Tibial artery (tissue), 4 donors: ENCODE measurements around the gene FAM120B.

ENCODE experiments used
- DNase-seq, 2 donors: peaks; one replicate each; pipeline ENCODE4 v3.0.0-alpha.2; 2019
- H3K27ac ChIP-seq, 2 donors: fragments of 200-600 bp; sonication (generic) in 1 of 2; 1 replicate in 1 of 2; 2 replicates in 1 of 2; pipeline ENCODE4 v1.5.1; 2018 to 2019; ENCODE audit warnings: mild to moderate bottlenecking in 1 of 2
- H3K27me3 ChIP-seq, 2 donors: fragments of 200-600 bp; sonication (generic) in 1 of 2; one replicate each; pipeline versions ENCODE4 v1.5.1 to v1.6.0; 2016 to 2019
- H3K36me3 ChIP-seq, 3 donors: fragments of 200-600 bp; sonication (generic) in 2 of 3; one replicate each; pipeline ENCODE4 v1.5.1; 2016 to 2019; ENCODE audit warnings: mild to moderate bottlenecking in 2 of 3
- H3K4me1 ChIP-seq, 4 donors: fragments of 200-600 bp; sonication (generic) in 2 of 4; 1 replicate in 3 of 4; 2 replicates in 1 of 4; pipeline ENCODE4 v1.5.1; 2016 to 2019
- H3K4me3 ChIP-seq, 2 donors: fragments of 200-600 bp; sonication (generic) in 1 of 2; 1 replicate in 1 of 2; 2 replicates in 1 of 2; pipeline ENCODE4 v1.5.1; 2018 to 2019; ENCODE audit warnings: mild to moderate bottlenecking in 2 of 2
- H3K9me3 ChIP-seq, 3 donors: fragments of 200-600 bp; sonication (generic) in 1 of 3; one replicate each; pipeline ENCODE4 v1.5.1; 2016 to 2019
- intact Hi-C: fragments of 100-400 bp; cut with DNase I; formaldehyde crosslinking; loops from one replicate; pipeline ENCODE4 v1.15.0; 2023; ENCODE audit warnings: low total_unique reads
- TF ChIP-seq, protein P1 (sequence below), 2 experiments: fragments of 200-600 bp in 1 of 2; fragments of 450-650 bp in 1 of 2; IDR thresholded peaks; one replicate each; pipeline ENCODE4 v1.5.1; 2017 to 2019; ENCODE audit warnings: antibody characterized with exemption in 2 of 2, mild to moderate bottlenecking in 1 of 2, moderate library complexity in 1 of 2

Gene FAM120B

DNA sequence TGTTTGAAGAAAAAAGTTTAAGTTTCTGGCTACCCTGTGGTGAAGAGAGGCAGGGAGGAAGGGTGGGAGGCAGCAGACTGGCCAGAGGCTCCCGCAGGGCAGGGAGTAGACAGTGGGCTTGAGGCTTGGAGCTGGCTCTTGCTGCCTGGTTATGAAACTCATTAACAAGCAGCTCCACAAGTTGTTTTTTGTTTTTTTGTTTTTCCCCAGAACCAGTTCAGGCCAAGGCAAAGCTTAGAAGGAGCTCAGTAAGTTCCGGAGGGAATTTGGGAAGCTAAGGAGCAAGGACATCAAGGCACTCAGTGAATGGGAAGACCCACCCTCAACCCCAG is 19.7 kb upstream of the FAM120B start:
- H3K4me1 ChIP-seq: peaks cover 0 to 32% (median 24%) of the 10 kb centered on the region in 4 donors
- no peak overlapping the region for H3K27ac ChIP-seq
- DNase-seq: no peak
- intact Hi-C loops: loop anchor here (5.0 kb wide), 1 partner anchor 495 kb away; no protein-coding TSS in a partner anchor
- no peaks in the 10 kb centered on the region for H3K9me3 ChIP-seq
- H3K4me3 ChIP-seq: no peak overlapping the region
- peaks cover 0 to 34% (median 5%) of the 10 kb centered on the region in 3 donors for H3K36me3 ChIP-seq
- peaks cover 4 to 42% of the 10 kb centered on the region in 2 donors for H3K27me3 ChIP-seq
- TF ChIP-seq, protein P1, sequence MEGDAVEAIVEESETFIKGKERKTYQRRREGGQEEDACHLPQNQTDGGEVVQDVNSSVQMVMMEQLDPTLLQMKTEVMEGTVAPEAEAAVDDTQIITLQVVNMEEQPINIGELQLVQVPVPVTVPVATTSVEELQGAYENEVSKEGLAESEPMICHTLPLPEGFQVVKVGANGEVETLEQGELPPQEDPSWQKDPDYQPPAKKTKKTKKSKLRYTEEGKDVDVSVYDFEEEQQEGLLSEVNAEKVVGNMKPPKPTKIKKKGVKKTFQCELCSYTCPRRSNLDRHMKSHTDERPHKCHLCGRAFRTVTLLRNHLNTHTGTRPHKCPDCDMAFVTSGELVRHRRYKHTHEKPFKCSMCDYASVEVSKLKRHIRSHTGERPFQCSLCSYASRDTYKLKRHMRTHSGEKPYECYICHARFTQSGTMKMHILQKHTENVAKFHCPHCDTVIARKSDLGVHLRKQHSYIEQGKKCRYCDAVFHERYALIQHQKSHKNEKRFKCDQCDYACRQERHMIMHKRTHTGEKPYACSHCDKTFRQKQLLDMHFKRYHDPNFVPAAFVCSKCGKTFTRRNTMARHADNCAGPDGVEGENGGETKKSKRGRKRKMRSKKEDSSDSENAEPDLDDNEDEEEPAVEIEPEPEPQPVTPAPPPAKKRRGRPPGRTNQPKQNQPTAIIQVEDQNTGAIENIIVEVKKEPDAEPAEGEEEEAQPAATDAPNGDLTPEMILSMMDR (IDR thresholded peaks at IDR 0.05): no peak

DNA sequence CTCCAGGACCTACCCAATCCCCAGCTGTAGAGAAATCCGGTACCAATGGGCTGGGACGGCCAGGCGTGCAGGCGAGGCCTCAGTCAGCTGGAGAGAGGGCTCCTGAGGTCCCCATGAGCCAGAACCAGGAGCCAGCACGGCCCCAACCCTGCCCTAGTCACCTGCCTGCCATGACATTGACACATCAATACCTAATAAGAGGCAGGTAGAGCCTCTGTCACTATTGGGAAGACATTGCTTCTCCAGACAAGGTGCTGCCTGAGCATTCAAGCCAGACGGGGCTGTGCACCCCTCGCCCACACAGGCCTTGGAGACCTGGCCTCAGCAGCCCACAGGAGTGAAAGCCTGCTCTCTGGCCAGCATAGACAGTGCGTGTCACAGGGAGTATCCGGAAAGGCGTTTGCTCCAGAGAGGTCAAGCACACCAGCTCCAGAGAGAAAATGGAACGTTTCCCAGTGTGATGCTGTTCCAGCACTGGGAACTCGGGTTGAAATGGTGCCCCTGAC is 19.1 kb upstream of the FAM120B start:
- no peak overlapping the region for H3K27ac ChIP-seq
- H3K4me1 ChIP-seq: peaks cover 0 to 37% (median 29%) of the 10 kb centered on the region in 4 donors
- DNase-seq: no peak
- H3K4me3 ChIP-seq: no peak overlapping the region
- TF ChIP-seq, protein P1 (IDR thresholded peaks at IDR 0.05): no peak
- H3K36me3 ChIP-seq: peaks cover 0 to 32% (median 5%) of the 10 kb centered on the region in 3 donors
- intact Hi-C loops: loop anchor here (5.0 kb wide), 1 partner anchor 495 kb away; no protein-coding TSS in a partner anchor
- H3K9me3 ChIP-seq: no peaks in the 10 kb centered on the region
- peaks cover 4 to 46% of the 10 kb centered on the region in 2 donors for H3K27me3 ChIP-seq

DNA sequence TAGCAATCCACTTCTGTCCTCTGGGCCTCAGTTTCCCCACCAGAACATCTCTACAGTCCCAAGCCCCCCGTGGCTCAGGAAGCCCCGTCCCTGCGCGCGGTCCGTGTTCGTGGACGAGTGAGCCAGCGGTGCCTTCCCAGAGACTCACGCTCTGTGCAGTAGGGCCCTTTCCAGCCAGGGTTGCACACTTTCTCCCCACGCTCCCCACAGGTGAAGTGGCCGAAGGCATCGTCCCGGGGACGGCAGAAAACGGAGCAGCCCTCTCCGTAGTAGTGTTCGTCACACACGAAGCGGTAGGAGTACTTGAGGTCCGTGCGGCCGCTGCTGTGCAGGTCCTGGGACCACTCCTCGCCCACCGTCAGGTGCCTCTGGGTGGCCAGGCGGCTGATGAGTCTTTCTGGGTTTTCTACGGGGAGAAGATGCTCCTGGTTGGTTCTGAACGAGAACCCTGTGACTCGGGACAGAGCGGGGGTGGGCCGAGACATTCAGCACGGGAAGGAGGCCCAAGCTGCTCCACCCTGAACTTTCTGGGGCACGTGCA is 18.4 kb upstream of the FAM120B start:
- TF ChIP-seq, protein P1 (IDR thresholded peaks at IDR 0.05): no peak
- Histone ChIP-seq H3K4me1 (peaks cover 0 to 45% (median 33%) of the 10 kb centered on the region in 4 donors), H3K4me3 (no peak overlapping the region), H3K27ac (no peak overlapping the region), H3K27me3 (peaks cover 4 to 54% of the 10 kb centered on the region in 2 donors), H3K36me3 (peaks cover 0 to 25% (median 5%) of the 10 kb centered on the region in 3 donors), H3K9me3 (no peaks in the 10 kb centered on the region)
- DNase-seq: no peak
- intact Hi-C loops: loop anchor here (5.0 kb wide), 1 partner anchor 496 kb away; no protein-coding TSS in a partner anchor

DNA sequence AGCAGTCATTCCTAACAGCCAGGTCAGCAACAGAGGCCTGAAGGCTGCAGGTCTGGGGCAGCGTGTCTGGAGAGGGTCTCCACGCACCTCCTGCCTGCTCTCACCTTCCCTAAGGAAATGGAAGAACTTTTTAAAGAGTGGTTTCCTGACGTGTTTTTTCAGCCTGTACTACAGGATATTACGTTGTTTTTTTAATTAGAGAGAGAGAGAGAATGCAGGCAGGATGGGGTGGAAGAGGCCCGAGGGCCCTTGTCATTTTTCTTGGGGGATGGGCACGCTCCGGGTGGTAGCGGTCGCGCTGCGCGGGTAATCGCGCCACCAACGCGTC is 17.7 kb upstream of the FAM120B start:
- peak overlapping the region; percentile 63 to 67 for H3K4me3 ChIP-seq
- H3K9me3 ChIP-seq: no peaks in the 10 kb centered on the region
- intact Hi-C loops: loop anchor here (5.0 kb wide), 1 partner anchor 497 kb away; no protein-coding TSS in a partner anchor
- H3K36me3 ChIP-seq: peaks cover 0 to 18% (median 0%) of the 10 kb centered on the region in 3 donors
- peaks cover 0 to 51% (median 37%) of the 10 kb centered on the region in 4 donors for H3K4me1 ChIP-seq
- peaks cover 4 to 60% of the 10 kb centered on the region in 2 donors for H3K27me3 ChIP-seq
- TF ChIP-seq, protein P1 (IDR thresholded peaks at IDR 0.05): no peak
- no peak overlapping the region for H3K27ac ChIP-seq
- no peak for DNase-seq

DNA sequence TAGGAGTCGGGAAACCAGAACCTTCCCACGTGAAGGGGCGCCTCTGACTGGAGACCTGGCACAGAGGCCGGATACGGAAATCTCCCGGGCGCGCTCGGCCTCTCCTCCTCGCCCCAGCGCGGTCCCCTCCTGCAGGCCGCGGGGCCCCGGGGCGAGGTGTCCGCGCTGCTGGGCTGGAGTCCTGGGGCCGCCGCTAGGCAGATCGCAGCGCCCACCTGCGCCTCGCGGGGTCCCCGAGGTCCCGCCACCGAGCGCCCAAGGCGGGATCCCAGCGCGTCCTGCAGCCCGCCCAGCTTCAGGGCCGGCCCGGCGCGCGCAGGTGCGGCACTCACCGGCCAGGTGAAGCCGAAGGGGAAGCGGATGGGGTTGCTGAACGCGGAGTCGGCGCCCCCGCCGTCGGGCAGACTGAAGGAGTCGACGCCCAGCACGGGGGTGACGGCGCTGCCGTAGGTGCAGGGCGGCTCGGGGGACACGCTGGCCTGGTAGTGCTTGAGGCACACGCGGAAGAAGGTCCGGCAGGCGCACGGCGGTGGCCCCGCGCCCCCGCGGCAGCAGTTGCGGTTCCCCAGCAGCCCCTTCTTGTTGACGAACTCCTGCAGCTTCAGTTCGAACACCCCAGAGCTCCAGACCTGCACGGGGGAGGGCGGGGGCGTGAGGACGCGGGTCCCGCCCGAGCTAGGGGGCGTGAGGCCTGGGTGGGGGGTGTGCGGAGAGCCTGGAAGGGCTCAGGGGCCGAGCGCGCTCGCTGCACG is 17.2 kb upstream of the FAM120B start:
- DNase-seq: no peak
- TF ChIP-seq, protein P1 (IDR thresholded peaks at IDR 0.05): no peak
- Histone ChIP-seq H3K36me3 (peaks cover 0 to 13% (median 0%) of the 10 kb centered on the region in 3 donors), H3K4me3 (peak overlapping the region; percentile 63 to 67), H3K4me1 (peaks cover 0 to 52% (median 38%) of the 10 kb centered on the region in 4 donors), H3K9me3 (no peaks in the 10 kb centered on the region), H3K27me3 (peaks cover 8 to 65% of the 10 kb centered on the region in 2 donors), H3K27ac (no peak overlapping the region)
- intact Hi-C loops: loop anchor here (5.0 kb wide), 1 partner anchor 497 kb away; no protein-coding TSS in a partner anchor
